VCaP (cell line): ENCODE results near the gene SH3TC1.

Source experiments
- H3K27ac ChIP-seq: fragments of 450-650 bp; 2 replicates; pipeline ENCODE4 v1.5.1; 2017
- TF ChIP-seq, protein P1 (sequence below): fragments of 450-650 bp; conservative IDR thresholded peaks from 2 replicates; pipeline ENCODE4 v1.5.1; 2017; ENCODE audit warnings: mild to moderate bottlenecking, moderate library complexity

The SH3TC1 gene

DNA sequence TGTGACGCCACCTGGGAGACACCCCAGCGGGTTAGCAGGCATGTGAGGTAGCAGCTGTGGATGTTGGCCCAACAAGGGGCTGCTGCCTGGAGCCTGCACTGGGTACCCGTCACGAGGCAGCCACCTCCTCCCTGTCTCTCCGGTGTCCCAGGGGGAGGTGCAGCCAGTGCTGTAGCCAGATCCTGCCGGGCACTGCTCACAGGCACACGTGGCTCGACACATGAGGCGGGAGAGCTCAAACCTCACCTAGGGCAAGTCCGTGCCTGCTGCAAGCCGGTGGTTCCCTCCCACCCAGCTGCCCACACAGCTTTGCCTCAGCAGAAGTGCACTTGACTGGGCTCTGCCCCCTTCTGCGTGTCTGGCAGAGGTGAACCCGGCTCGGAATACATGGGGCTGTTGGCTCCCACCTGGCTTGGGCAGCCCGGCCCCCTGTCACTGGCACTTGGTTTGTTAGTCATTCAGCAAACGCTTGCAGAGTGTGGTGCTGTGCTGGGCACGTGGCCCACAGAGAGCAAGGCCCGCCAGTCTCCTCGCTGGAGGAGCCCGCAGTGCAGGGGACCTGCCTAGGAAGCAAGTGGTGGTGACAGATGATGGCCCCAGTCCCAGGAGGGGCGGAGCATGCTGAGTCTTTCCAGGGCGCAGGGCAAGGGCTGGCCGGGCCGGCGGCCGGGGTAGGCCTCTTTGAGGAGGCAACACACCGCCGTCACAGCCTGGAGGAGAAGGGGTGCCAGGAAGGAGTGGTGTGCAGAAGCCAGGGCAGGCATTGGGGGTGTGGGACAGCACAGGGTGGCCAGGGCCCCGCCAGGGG is 10.1 kb upstream of the SH3TC1 start:
- TF ChIP-seq, protein P1, sequence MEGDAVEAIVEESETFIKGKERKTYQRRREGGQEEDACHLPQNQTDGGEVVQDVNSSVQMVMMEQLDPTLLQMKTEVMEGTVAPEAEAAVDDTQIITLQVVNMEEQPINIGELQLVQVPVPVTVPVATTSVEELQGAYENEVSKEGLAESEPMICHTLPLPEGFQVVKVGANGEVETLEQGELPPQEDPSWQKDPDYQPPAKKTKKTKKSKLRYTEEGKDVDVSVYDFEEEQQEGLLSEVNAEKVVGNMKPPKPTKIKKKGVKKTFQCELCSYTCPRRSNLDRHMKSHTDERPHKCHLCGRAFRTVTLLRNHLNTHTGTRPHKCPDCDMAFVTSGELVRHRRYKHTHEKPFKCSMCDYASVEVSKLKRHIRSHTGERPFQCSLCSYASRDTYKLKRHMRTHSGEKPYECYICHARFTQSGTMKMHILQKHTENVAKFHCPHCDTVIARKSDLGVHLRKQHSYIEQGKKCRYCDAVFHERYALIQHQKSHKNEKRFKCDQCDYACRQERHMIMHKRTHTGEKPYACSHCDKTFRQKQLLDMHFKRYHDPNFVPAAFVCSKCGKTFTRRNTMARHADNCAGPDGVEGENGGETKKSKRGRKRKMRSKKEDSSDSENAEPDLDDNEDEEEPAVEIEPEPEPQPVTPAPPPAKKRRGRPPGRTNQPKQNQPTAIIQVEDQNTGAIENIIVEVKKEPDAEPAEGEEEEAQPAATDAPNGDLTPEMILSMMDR = no peak
- no peak overlapping the region for H3K27ac ChIP-seq

DNA sequence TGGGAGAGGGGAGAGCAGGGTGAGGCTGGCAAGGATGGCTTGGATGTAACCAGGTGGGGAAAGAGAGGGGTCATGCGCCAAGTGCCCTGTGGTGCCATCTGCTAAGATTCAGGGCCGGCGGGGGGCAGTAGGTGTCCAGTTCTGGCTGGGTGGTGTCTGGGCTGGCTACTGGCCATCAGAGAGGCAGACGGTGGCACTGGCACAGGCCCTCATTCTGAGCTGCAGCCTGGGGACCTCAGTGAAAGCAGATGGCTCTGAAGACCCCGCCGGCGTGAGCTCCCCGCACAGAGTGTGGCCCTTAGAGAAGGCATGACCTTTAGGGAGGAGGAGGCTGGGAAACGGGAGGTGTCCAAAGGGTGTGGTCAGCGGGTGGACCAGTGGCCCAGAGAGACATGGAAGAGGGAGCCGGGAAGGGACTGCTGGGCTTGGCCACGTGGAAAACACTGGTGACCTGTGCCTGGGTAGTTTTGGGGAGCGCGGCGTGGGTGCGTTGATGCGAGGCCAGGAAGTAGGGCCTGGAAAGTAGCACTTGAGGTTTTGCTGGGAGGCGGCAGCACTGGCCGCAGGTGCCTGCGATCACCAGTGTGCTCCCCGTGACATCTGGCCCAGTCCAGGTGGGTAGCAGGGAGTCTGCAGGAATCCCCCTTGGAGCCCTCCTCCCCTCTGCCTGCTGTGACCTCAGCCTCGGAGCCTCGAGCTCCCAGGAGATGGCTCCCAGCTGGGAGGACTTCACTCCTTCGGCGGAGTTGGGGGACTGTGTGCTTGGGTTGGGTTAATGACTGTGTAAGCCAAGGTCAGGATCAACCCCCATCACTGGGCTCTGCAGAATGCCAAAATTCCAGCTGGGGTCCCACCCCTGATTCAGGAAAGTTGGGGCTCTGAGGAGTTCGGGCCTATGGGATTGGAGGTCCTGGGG is 9.3 kb upstream of the SH3TC1 start:
- H3K27ac ChIP-seq = no peak overlapping the region
- TF ChIP-seq, protein P1 = no peak

- H3K27ac ChIP-seq = no peak overlapping the region
- TF ChIP-seq, protein P1 = no peak
Measured at GRCh38 chr4:8191136-8191747, 7.8 kb upstream of the SH3TC1 start.

- TF ChIP-seq, protein P1 = peak; percentile 63
- peak overlapping the region; percentile 55; the same call in 1 of the 2 replicates for H3K27ac ChIP-seq
Measured at GRCh38 chr4:8192748-8193738, 6.0 kb upstream of the SH3TC1 start.

DNA sequence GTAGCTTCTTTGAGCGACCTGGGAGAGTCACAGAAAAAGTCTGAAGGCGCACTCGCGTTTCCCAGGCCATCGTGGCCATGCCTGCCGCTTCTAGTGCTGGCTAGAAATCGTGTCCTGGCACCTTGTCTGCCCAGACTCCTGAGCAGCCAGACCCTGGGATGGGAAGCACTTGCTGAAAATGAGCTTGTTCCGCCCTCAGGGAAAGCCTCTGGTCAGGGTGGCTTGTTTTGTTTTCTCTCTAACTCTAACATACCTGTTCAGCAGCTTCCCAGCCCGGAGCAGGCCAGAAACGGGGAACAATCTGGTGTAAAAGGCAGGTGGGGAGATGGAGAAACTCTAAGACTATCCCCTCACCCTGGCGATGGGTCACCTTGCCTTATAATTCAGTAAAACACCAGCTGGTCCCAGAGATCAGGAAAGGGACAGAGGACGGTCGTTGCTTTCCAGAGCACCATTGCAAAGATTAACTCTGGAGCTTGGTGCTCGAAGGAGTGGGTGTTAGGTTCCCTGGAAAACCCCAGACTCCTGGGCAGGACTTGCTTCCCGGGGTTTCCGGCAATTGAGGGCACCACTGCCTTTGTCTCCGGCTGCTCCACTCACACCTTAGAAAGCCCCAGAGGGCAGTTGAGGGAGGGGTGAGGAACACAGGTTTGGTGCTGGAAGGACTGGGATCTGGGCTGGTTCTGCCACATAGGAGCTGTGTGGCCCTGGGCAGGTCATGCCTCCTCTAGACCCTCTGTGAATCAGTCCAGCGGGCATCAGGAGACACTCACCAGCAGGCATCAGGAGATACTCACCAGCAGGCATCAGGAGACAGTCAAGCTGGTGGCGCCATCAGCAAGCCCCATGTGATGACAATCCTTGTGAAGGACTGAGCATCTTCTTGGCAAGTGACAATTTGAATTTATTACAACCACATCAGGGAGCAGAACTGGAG is 4.5 kb upstream of the SH3TC1 start:
- peak overlapping the region; percentile 55 for H3K27ac ChIP-seq
- TF ChIP-seq, protein P1 = no peak

GRCh38 chr4:8195431-8195830 is 3.7 kb upstream of the SH3TC1 start:
- TF ChIP-seq, protein P1 = no peak
- no peak overlapping the region for H3K27ac ChIP-seq
